ENCODE data around the gene BFSP1.

Gene BFSP1

GRCh38 chr20:17505636-17506517 is 25.3 kb downstream of the BFSP1 start:
- Histone ChIP-seq H3K9me3 (ENCODE audit: control insufficient read depth, insufficient read depth, low read length) (no peaks in the 10 kb centered on the region), H3K36me3 (ENCODE audit: control insufficient read depth, insufficient read depth, low read length) (no peaks in the 10 kb centered on the region), H3K27me3 (ENCODE audit: control insufficient read depth, insufficient read depth, low read length) (no peaks in the 10 kb centered on the region), H3K4me3 (ENCODE audit: low read length) (no peak overlapping the region), H3K4me1 (ENCODE audit: control insufficient read depth, insufficient read depth, low read length) (no peaks in the 10 kb centered on the region), H3K27ac (ENCODE audit: low read length) (no peak overlapping the region)
- no peak for DNase-seq (ENCODE audit: low read depth, low spot score)
- no CpG with 5 or more reads among the region's 19 CpGs for WGBS (ENCODE audit: insufficient coverage, insufficient read length)

- no peak for DNase-seq (ENCODE audit: low read depth, low spot score)
- no peaks in the 10 kb centered on the region for H3K4me1 ChIP-seq (ENCODE audit: control insufficient read depth, insufficient read depth, low read length)
- H3K4me3 ChIP-seq (ENCODE audit: low read length) = peak overlapping the region; percentile 29; the same call in 1 of the 2 replicates
- H3K27ac ChIP-seq (ENCODE audit: low read length) = no peak overlapping the region
- H3K36me3 ChIP-seq (ENCODE audit: control insufficient read depth, insufficient read depth, low read length) = no peaks in the 10 kb centered on the region
- H3K27me3 ChIP-seq (ENCODE audit: control insufficient read depth, insufficient read depth, low read length) = no peaks in the 10 kb centered on the region
- H3K9me3 ChIP-seq (ENCODE audit: control insufficient read depth, insufficient read depth, low read length) = no peaks in the 10 kb centered on the region
- no CpG with 5 or more reads among the region's 30 CpGs for WGBS (ENCODE audit: insufficient coverage, insufficient read length)
Observed at GRCh38 chr20:17504898-17505635, 26.1 kb downstream of the BFSP1 start.

- H3K27ac ChIP-seq (ENCODE audit: low read length) = no peak overlapping the region
- no peak for DNase-seq (ENCODE audit: low read depth, low spot score)
- no CpG with 5 or more reads among the region's 23 CpGs for WGBS (ENCODE audit: insufficient coverage, insufficient read length)
- H3K4me3 ChIP-seq (ENCODE audit: low read length) = no peak overlapping the region
- H3K27me3 ChIP-seq (ENCODE audit: control insufficient read depth, insufficient read depth, low read length) = no peaks in the 10 kb centered on the region
- H3K36me3 ChIP-seq (ENCODE audit: control insufficient read depth, insufficient read depth, low read length) = no peaks in the 10 kb centered on the region
- no peaks in the 10 kb centered on the region for H3K4me1 ChIP-seq (ENCODE audit: control insufficient read depth, insufficient read depth, low read length)
- no peaks in the 10 kb centered on the region for H3K9me3 ChIP-seq (ENCODE audit: control insufficient read depth, insufficient read depth, low read length)
Observed at GRCh38 chr20:17504066-17504897, 26.9 kb downstream of the BFSP1 start.

GRCh38 chr20:17503301-17504065 is 27.7 kb downstream of the BFSP1 start:
- Histone ChIP-seq H3K27me3 (ENCODE audit: control insufficient read depth, insufficient read depth, low read length) (no peaks in the 10 kb centered on the region), H3K9me3 (ENCODE audit: control insufficient read depth, insufficient read depth, low read length) (no peaks in the 10 kb centered on the region), H3K36me3 (ENCODE audit: control insufficient read depth, insufficient read depth, low read length) (no peaks in the 10 kb centered on the region), H3K4me3 (ENCODE audit: low read length) (no peak overlapping the region), H3K27ac (ENCODE audit: low read length) (no peak overlapping the region), H3K4me1 (ENCODE audit: control insufficient read depth, insufficient read depth, low read length) (no peaks in the 10 kb centered on the region)
- WGBS (ENCODE audit: insufficient coverage, insufficient read length) = no CpG with 5 or more reads among the region's 6 CpGs
- DNase-seq (ENCODE audit: low read depth, low spot score) = no peak

DNA sequence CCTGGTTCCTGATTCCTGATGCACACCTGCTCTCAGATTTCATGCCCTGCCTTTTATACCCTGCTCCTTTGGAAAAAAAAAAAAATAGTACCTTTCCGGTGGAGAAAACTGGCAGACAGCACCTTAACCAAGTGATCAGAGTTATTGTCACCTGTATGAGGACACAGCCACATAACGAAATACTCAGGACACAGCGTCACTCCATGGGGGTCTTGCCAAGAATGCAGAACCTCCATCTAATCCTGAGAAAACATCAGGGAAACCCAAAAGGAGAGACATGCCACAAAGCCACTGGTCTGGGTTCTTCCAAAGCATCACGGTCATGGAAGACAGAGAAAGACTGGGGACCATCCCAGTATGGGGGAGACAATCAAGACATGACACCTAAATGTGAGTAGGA is 29.1 kb downstream of the BFSP1 start:
- H3K9me3 ChIP-seq (ENCODE audit: control insufficient read depth, insufficient read depth, low read length) = no peaks in the 10 kb centered on the region
- H3K27ac ChIP-seq (ENCODE audit: low read length) = no peak overlapping the region
- H3K36me3 ChIP-seq (ENCODE audit: control insufficient read depth, insufficient read depth, low read length) = no peaks in the 10 kb centered on the region
- no peak for DNase-seq (ENCODE audit: low read depth, low spot score)
- H3K4me3 ChIP-seq (ENCODE audit: low read length) = no peak overlapping the region
- no peaks in the 10 kb centered on the region for H3K4me1 ChIP-seq (ENCODE audit: control insufficient read depth, insufficient read depth, low read length)
- WGBS (ENCODE audit: insufficient coverage, insufficient read length) = no CpG with 5 or more reads among the region's 4 CpGs
- no peaks in the 10 kb centered on the region for H3K27me3 ChIP-seq (ENCODE audit: control insufficient read depth, insufficient read depth, low read length)

DNA sequence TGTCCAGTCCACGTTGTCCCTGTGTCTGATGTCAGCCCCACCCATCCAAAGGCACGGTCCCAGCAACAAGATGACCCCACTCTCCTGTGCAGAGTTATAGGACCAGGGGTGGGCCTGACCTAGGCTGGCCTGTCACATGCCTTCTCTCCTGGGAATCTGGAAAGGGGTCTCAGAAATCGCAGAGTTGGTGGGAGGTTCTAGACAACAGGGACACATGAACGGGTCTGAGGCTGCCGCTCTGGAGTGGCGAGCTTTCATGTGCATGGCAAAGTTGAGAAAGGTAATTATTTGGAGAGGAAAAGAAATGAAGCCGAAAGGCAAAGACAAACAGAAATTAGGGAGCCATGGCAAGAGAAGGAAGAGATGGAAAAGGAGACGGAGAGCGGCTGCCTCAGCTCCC is 29.5 kb downstream of the BFSP1 start:
- Histone ChIP-seq H3K9me3 (ENCODE audit: control insufficient read depth, insufficient read depth, low read length) (no peaks in the 10 kb centered on the region), H3K27ac (ENCODE audit: low read length) (no peak overlapping the region), H3K4me3 (ENCODE audit: low read length) (no peak overlapping the region), H3K4me1 (ENCODE audit: control insufficient read depth, insufficient read depth, low read length) (no peaks in the 10 kb centered on the region), H3K36me3 (ENCODE audit: control insufficient read depth, insufficient read depth, low read length) (no peaks in the 10 kb centered on the region), H3K27me3 (ENCODE audit: control insufficient read depth, insufficient read depth, low read length) (no peaks in the 10 kb centered on the region)
- no CpG with 5 or more reads among the region's 9 CpGs for WGBS (ENCODE audit: insufficient coverage, insufficient read length)
- no peak for DNase-seq (ENCODE audit: low read depth, low spot score)

DNA sequence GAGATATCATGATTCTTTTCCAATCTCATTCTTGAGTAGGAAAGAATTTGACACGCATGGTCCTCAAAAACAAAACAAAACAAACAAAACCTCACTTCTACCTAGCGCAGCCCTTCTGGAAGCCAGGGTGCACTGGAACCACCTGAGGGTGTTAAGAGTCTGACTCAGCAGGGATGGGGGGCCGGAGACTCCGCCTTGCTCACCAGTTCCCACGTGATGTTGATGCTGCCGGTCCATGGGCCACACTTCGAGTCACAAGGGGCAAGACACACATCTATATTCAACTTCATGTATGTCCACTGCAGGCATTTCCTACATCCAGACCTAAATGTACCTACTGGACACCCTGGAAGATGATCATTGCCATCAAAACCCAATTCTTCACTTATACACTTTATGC is 30.4 kb downstream of the BFSP1 start:
- no peak overlapping the region for H3K27ac ChIP-seq (ENCODE audit: low read length)
- H3K4me1 ChIP-seq (ENCODE audit: control insufficient read depth, insufficient read depth, low read length) = no peaks in the 10 kb centered on the region
- WGBS (ENCODE audit: insufficient coverage, insufficient read length) = no CpG with 5 or more reads among the region's 7 CpGs
- no peaks in the 10 kb centered on the region for H3K9me3 ChIP-seq (ENCODE audit: control insufficient read depth, insufficient read depth, low read length)
- H3K36me3 ChIP-seq (ENCODE audit: control insufficient read depth, insufficient read depth, low read length) = no peaks in the 10 kb centered on the region
- no peaks in the 10 kb centered on the region for H3K27me3 ChIP-seq (ENCODE audit: control insufficient read depth, insufficient read depth, low read length)
- DNase-seq (ENCODE audit: low read depth, low spot score) = no peak
- no peak overlapping the region for H3K4me3 ChIP-seq (ENCODE audit: low read length)

DNA sequence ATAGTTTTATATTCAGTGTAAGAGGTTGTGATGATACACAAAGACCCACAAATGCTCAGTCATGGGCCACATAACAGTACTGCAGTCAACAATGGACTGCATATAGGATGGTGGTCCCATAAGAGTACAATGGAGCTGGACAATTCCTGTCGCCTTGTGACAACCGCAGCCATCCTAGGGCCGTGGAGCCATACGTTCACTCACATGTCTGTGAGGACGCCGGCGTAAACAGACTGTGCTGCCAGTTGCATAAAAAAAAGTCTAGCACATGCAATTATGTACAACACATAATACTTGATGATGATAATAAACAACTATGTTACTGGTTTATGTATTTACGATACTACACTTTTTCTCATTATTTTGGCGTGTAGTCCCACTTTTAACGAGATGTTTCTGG is 30.9 kb downstream of the BFSP1 start:
- no CpG with 5 or more reads among the region's 10 CpGs for WGBS (ENCODE audit: insufficient coverage, insufficient read length)
- no peak overlapping the region for H3K4me3 ChIP-seq (ENCODE audit: low read length)

GRCh38 chr20:17499041-17499440 is 32.1 kb downstream of the BFSP1 start:
- H3K27ac ChIP-seq (ENCODE audit: low read length) = no peak overlapping the region
- H3K9me3 ChIP-seq (ENCODE audit: control insufficient read depth, insufficient read depth, low read length) = no peaks in the 10 kb centered on the region
- DNase-seq (ENCODE audit: low read depth, low spot score) = no peak
- WGBS (ENCODE audit: insufficient coverage, insufficient read length) = no CpG with 5 or more reads among the region's 5 CpGs
- no peaks in the 10 kb centered on the region for H3K36me3 ChIP-seq (ENCODE audit: control insufficient read depth, insufficient read depth, low read length)
- no peaks in the 10 kb centered on the region for H3K4me1 ChIP-seq (ENCODE audit: control insufficient read depth, insufficient read depth, low read length)
- no peaks in the 10 kb centered on the region for H3K27me3 ChIP-seq (ENCODE audit: control insufficient read depth, insufficient read depth, low read length)
- no peak overlapping the region for H3K4me3 ChIP-seq (ENCODE audit: low read length)

More for the DNA sequence above, 30.9 kb downstream of the BFSP1 start:
- Histone ChIP-seq H3K27me3 (ENCODE audit: control insufficient read depth, insufficient read depth, low read length) (no peaks in the 10 kb centered on the region), H3K4me1 (ENCODE audit: control insufficient read depth, insufficient read depth, low read length) (no peaks in the 10 kb centered on the region), H3K36me3 (ENCODE audit: control insufficient read depth, insufficient read depth, low read length) (no peaks in the 10 kb centered on the region), H3K9me3 (ENCODE audit: control insufficient read depth, insufficient read depth, low read length) (no peaks in the 10 kb centered on the region), H3K27ac (ENCODE audit: low read length) (no peak overlapping the region)
- DNase-seq (ENCODE audit: low read depth, low spot score) = no peak

All from iPS DF 6.9 (cell line).